GM12874 (cell line): Measurements from ENCODE around the gene ARSG.

Experiments
- TF ChIP-seq, protein P1 (sequence below): IDR thresholded peaks from 2 replicates; pipeline ENCODE4 v1.5.1; 2011; ENCODE audit warnings: low read depth, mild to moderate bottlenecking, control low read depth, low read length, moderate library complexity; ENCODE audit not compliant: insufficient read depth

Gene ARSG

DNA sequence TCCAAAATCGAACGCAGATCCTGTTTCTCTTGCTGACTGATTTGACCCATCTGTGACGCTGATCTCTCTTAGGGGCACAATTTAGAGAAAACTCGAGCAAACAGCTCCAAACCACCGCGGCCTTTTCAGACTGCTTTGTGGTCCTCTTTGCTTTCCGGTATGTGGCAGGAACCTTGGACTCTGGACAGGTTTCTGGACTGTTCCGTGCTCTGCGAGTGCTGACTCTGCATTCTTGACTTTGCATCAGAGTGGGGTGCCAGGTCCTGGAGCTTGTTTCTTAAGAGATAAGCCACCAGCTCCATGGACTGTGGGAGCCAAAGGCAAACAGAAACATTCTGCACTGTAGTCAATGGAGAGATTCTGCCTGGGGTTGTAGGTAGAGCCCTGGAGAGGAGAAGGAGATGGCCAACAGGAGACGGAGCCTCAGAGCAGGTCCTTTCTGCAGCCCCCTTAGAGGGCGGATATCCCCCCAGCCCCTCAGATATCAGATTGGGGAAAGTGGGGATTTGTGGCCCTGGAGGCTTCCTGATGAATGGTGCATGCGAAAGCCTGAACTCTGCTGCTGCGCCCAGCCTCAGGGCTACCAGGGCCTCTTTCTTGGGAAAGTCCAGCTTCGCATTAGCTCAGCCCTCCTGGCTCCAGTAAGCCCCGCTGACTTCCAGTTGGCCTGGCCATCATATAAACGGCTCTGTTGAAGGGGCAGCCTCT lies 100.4 kb downstream of the ARSG start:
- TF ChIP-seq, protein P1, sequence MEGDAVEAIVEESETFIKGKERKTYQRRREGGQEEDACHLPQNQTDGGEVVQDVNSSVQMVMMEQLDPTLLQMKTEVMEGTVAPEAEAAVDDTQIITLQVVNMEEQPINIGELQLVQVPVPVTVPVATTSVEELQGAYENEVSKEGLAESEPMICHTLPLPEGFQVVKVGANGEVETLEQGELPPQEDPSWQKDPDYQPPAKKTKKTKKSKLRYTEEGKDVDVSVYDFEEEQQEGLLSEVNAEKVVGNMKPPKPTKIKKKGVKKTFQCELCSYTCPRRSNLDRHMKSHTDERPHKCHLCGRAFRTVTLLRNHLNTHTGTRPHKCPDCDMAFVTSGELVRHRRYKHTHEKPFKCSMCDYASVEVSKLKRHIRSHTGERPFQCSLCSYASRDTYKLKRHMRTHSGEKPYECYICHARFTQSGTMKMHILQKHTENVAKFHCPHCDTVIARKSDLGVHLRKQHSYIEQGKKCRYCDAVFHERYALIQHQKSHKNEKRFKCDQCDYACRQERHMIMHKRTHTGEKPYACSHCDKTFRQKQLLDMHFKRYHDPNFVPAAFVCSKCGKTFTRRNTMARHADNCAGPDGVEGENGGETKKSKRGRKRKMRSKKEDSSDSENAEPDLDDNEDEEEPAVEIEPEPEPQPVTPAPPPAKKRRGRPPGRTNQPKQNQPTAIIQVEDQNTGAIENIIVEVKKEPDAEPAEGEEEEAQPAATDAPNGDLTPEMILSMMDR, result no peak

- TF ChIP-seq, protein P1, result no peak
Observed at GRCh38 chr17:68394608-68395331, 103.5 kb downstream of the ARSG start.

DNA sequence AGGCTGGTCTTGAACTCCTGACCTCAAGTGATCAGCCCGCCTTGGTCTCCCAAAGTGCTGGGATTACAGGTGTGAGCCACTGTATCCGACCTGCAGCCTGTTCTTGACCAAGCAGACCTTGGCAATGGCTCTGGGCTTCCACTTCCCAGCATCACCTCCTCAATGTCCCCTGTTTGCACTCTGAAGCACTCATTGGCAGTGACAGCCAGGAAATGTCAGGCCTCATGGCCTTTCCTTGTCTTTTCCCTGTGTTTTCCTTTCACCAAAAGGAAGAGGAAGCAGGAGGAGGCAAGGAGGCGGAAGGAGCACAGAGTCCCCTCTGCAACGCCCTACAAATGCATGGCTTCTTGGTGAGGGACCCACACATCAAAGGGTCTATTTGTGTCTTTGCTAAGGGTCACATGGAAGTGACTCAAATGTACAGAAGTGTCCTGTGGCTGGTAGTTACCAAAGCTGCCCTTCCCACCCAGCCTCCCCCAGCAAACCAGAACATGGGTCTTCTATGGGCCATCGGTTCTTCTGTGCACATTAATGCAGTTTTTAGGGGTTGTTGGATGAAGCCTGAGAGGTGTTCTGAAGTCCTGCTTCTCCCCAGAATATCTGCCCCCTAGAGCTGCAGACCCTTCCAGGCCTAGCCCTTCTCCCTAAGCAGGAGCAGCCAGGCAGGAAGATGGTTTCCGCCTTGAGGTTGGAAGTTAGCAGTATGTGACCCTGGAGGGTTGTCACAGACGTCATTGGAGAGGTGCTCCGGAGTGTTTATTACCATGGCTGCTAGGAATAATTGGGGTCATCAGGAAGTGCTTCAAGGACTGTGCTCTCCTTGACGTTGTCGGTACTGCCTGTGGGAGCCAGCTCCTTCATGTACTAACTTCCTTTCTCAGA lies 105.2 kb downstream of the ARSG start:
- TF ChIP-seq, protein P1, result no peak

DNA sequence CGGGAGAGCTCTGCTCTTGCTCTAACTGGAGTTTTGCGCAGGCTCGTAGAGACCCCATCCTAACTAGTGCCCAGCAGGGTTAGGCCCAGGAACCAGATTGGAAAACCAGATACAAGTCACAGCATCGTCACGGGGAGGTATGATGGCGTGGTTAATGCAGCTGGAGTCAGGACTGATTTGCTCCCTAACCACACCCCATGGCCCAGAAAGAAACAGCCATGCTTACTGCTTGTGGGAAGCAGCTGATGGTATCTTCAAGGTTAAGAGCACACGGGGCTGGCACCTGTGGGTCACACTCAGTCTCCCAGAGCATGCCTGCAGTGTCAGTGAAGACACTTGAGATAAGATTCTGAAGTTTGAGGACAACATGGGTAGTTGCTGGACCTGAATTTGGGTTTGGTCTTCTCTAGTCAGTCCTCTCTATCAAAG lies 105.8 kb downstream of the ARSG start:
- TF ChIP-seq, protein P1, result no peak

GRCh38 chr17:68398691-68399637 lies 107.7 kb downstream of the ARSG start:
- TF ChIP-seq, protein P1, result peak; percentile 82

DNA sequence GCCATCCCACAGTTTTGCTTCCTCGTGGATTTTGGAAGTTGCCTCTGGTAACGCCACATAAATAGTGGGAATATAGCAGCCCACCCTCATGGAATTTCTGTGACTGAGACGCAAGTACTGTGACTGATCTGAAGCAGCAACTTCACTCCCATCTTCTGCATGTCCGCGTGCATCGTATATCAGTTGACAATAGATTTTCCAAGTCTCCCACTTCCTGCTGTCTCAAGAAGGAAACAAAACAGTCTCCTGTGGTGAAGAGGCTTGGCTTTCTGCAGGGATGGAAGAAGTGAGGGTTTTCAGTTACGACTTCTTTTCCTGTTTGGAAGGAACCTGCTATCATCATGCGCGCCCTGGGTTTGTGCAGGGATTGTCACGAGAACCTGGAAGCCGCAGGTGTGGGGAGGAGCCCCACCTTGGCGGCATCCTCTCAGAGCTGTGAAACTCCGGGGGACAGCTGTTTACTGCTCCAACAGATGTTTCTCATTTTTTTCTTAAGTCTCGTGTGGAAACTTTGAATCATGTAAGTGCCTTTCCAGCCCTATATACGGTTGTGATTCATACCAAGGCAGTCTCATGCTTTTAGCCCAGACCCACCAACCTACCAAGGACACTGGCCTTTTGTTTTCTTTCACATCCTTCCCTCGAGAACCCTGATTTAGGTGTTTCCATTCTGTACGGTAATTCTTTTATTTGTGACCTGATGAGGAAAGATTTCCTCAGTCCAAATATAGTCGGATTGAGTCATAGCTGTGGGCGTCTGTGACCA lies 108.5 kb downstream of the ARSG start:
- TF ChIP-seq, protein P1, result no peak
